AG09309 (cell line): ENCODE measurements around the gene KDM7A.

ENCODE experiments used
- DNase-seq: peaks from one replicate; pipeline ENCODE4 v3.0.0-alpha.2; 2010; ENCODE audit warnings: low read depth
- H3K4me3 ChIP-seq: 2 replicates; pipeline ENCODE4 v1.5.1; 2011; ENCODE audit warnings: mild to moderate bottlenecking, low read depth, low read length, moderate library complexity; ENCODE audit not compliant: control insufficient read depth
- CTCF ChIP-seq: IDR thresholded peaks from 2 replicates; pipeline ENCODE4 v1.5.1; 2011; ENCODE audit warnings: mild to moderate bottlenecking, low read depth, low read length, inconsistent platforms; ENCODE audit not compliant: insufficient read depth, control insufficient read depth; ENCODE audit errors: missing control alignments

KDM7A gene

GRCh38 chr7:140080919-140081318 lies 95.9 kb downstream of the KDM7A start:
- H3K4me3 ChIP-seq: no peak overlapping the region
- DNase-seq: no peak
- no peak for TF ChIP-seq CTCF

GRCh38 chr7:140079121-140079536 lies 97.7 kb downstream of the KDM7A start:
- DNase-seq: no peak
- no peak overlapping the region for H3K4me3 ChIP-seq
- TF ChIP-seq CTCF: peak; percentile 34

DNA sequence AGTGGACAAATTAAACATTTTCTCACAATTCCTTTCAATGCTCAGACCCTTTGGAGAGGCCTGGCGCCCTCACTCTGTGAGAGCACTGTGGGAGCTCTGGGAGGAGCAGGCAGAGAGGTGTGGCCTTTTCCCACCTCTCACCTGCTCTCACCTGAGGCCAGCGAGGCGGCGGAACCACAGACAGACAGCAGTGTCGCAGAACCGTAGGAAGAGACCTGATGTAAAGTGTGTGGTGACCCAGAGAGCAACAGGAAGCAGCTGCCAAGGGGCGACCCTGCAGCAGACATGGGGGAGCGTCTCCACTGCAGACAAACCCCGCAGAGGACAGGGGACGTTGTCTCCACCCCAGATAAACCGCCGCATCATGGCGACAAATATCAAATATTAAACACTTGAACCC lies 98.4 kb downstream of the KDM7A start:
- no peak overlapping the region for H3K4me3 ChIP-seq
- no peak for TF ChIP-seq CTCF
- no peak for DNase-seq

DNA sequence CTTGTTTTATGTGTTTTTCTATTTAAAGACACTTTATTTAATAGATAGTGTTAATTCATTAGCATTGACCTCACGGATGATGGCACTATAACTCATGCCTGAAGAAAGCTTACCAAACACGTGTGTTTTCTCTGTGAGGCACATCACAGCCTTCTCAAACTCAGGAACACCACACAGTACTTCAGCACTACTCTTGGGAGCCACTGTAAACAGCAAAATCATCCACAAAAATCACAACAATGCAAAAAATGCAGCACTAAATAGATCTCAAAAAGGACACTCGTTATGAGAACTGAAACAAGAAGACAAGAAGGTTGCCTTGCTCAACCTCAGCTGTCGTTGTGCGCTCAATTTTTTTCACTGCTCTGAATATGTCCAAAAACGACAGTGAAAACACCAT lies 102.0 kb downstream of the KDM7A start:
- DNase-seq: no peak
- no peak for TF ChIP-seq CTCF
- H3K4me3 ChIP-seq: no peak overlapping the region

- no peak for DNase-seq
- no peak overlapping the region for H3K4me3 ChIP-seq
- no peak for TF ChIP-seq CTCF
These were observed 106.2 kb downstream of the KDM7A start for GRCh38 chr7:140070546-140070945.

DNA sequence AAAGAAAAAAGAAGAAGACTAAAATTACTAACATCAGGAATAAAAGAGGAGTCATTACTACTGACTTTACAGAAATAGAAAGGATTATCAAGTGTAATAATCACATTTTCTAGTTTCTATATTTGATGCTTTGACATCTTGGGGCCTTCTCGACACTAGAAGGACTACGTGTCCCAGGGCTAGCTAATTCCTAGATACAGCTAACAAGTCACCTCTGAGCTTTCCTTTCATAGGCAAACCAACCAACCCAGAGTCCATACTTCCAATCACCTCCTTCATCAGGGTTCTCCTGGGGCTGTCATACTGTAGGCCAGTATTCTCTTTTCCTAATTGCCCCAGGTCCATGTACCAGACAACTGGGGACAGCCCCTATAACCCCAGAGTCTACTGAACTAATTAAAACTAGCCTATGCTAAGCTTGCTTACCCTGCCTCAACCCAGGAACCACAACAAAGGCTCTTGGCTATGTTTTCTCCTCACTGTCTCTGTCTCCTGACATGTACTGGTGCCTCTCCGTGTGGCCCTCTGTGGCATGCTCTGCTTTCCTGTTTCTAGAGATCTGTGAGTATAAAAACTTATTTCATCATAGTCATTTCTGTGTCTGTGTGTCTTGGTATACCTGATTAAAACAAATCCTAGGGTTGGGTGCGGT lies 107.4 kb downstream of the KDM7A start:
- no peak for DNase-seq
- TF ChIP-seq CTCF: no peak
- no peak overlapping the region for H3K4me3 ChIP-seq
